GM18520 (cell line): ENCODE data around the gene NACC2.
"Not testable (repeated sequence)": the region's sequence is repeated elsewhere in the genome, so short reads cannot be mapped to it uniquely, and the experiment has no call there.

Source experiments
- ATAC-seq: cut with Tn5 transposase; IDR thresholded peaks from one replicate; pipeline ENCODE4 v1.9.1; 2021; ENCODE audit not compliant: unreplicated experiment

Gene NACC2

DNA sequence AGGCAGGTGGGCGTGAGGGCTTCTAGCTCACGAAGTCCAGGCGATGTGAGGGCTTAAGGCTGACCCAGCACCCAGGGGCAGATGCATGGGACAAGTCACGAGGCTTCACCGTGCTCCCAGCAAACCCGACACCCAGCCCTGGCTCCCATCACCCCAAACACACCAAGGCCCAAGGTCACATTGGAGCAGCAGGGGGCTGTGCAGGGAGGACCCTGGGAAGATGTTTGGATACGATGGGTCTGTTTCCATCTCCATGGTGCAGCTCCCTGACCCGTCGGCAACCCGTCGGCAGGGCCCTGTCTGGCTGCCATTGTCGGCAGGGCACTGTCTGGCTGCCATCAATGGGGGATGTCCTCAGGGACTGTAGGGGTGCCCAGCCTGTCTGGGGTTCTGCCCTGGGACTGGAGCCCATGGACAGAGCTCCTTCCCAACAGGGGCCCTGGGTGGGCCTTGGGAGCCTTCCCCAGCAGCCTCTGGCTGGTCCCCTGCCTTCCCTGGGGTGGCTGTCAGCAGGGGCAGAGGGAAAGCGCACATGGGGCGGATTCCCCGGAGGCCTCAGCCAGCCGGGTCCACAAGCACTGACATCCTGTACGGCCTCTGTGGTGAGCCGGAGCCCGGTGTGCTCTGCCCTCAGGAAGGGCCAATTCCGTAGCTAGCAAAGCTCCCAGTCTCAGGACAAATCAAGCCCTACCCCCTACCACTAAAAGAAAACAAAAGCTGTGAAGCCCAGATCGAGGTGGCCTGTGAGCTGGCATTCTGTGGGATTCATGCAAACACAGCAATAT is 47.1 kb downstream of the NACC2 start:
- ATAC-seq = no peak

DNA sequence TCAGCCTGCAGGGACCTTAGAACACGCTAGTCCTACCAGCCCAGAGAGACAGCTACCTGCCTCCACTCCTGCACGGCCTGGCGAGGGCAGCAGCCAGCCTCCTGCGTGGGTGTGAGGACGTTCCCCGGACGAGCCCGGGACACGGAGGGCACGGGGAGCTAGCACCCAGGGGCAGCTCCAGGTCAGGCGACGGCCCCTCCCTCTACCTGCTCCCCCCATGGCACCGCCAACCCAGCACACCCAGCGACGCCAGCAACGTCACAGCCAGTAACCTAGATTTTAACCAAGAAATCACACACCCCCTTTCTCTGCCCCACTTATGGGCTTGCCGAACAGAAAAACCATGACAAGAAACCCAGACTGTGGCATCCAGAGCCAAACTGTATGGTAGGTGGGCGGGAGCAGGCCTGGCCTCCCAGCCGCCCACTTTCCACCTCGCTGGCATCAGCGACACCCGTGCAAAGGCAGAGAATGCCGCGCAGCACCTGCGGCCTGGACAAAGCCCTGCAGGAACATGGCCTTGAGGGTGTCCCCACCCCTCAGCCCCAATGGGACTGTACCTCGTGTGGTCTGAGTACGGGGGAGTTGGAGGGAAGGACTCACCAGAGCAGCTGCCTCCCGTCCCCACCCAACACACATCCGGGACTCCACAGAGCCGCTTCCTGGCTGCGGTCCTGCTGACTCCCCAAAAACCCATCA is 47.9 kb downstream of the NACC2 start:
- ATAC-seq = no peak

DNA sequence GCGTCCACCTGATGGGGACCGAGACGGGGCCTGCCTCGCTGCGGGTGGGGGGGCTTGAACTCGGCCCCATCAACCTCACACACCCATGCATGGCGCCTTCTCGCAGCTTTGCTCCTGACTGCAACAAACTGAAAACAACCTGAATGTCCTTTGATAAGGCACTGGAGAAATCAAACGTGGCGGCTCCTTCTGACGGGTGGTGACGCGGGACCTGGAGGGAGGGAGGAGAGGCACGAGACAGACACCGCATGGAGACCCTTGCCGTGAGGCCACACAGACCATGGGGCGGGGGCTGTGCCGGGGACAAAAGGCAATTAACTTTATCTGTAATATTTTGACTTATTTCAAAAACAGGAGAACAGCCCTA is 48.6 kb downstream of the NACC2 start:
- no peak for ATAC-seq

DNA sequence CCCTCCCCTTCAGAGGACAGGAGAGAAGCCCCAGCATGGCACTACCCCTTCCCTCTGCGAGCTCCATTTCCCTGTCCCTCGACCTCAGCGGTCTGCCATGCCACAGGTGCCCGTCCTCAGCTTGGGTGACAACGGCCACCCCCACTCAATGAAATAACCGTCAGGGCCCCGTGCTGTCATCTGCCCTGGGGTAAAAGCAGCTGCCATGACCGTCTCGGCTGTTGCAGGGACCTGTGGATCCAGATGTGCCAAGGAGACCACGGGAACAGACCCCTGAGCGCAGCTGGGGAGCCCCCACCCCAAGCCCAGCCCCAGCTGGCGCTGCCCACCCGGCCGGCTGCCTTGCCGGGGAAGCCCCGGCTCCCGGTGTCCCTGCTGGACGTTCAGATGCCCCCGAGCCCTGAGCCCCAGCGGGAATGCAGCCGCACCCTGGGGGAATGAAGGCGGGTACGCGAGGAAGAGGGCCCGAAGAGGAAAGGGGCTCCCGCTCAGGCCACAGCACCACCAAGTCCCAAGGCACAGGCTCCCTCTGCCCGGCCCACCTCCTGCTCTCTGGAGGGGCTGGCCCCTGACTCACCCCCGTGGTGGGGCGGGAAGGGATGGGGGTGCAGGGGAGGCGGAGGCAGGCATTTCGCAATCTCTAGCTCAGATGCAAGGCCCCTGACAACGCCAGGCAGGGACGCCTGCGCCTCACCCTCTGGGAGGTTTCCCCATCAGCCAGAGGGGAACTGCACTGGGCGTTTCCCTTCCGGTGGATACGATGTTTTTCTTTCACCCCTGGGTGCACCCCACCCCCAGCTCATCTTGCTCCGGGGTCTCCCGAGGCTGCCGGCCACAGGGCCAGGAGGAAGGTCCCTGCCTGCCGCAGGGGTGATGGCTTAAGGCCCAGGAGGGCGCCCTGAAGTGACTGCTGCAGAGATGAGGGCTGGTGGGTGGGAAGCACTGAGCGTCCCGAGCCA is 49.2 kb downstream of the NACC2 start:
- ATAC-seq = no peak

DNA sequence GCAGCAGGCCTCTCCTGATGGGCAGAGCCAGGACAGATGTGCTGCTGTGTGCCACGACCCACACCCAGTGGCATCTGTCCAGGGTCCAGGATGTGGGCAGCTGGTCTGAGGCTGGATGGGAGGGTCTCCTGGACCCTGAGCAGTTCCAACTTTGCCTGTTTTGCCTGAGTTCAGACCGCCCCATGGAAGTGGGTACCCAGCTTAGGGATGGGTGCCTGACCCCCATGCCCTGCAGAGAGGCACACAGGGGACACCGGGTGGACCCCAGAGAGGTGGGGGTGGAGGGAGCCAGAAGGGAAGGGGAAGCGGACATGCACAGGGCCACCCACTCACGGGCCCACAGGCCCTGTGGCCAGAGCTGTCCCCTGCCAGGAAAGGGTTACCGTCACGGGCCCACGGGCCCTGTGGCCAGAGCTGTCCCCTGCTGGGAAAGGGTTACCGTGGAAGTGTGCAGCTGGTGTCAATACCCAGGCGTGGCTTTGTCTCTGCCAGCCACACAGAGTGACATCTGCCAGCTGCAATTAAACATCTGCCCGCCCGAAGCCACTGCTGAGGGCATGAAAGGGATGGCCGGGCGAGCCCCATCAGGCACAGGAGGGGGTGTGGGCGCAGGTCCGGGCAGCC is 50.0 kb downstream of the NACC2 start:
- ATAC-seq = no peak

DNA sequence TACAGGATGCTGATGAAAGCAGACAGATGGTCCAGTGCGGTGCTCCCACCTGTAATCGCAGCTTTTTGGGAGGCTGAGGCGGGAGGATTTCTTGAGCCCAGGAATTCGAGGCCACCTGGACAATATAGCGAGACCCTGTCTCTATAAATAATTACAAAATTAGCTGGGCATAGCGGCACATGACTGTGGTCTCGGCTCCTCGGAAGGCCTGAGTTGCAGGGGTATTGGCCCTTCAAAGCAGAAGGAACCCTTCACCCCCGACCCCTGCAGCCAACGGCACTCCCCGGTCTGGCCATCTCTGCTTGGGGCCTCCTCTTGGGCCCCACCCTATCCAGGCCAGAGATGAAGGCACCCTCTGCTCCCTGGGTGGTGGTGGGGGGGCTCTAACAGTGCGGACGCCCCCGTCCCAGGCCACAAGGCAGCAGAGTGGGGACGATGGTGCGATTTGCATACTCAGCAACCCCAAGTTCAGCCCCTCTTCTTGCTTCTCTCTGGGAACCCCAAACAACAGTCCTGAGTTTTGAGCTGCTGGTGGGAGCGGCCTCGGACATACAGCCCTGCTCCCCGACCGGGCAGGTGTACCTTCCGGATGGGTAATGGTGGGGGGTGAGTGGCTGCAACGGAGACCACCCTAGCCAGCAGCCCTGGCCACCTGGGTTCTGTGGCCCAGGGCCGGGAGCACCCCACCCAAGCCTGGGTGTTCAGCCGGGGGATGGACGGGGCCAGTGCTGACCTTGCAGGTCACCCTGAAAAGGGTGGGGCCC is 50.7 kb downstream of the NACC2 start:
- no peak for ATAC-seq

DNA sequence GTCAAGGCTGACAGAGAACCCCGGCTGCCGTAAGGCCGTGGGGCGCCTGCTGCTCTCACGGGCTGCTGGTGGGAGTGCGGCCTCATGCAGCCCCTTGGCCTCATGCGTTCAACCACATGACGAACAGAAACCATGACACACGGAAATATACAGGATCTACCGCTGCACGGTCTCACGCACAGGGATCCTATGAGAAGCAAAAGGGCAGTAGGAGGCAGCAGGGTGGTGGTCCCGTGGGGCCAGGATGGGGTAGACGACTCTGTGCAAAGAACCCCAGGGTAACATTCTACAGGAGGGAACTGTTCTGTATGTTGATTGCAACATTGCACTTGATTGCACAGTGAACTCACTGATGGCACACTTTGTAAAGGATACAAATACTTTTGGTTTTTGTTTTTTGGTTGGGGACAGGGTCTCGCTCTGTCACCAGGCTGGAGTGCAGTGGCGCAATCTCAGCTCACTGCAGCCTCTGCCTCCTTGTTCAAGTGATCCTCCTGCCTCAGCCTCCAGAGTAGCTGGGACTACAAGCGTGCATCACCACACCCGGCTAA is 51.6 kb downstream of the NACC2 start:
- no peak for ATAC-seq

DNA sequence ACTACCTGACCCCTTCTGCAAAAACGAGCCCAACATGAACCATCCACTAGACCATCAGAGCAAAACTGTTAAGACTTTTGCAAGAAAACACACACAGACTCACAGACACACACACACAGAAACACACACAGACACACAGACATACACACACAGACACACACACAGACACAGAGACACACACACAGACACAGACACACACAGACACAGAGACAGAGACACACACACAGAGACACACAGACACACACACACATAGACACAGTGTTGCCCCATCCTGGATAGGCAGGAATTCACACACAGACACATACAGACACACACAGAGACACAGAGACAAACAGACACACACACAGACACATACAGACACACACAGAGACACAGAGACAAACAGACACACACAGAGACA is 52.5 kb downstream of the NACC2 start:
- no peak for ATAC-seq

DNA sequence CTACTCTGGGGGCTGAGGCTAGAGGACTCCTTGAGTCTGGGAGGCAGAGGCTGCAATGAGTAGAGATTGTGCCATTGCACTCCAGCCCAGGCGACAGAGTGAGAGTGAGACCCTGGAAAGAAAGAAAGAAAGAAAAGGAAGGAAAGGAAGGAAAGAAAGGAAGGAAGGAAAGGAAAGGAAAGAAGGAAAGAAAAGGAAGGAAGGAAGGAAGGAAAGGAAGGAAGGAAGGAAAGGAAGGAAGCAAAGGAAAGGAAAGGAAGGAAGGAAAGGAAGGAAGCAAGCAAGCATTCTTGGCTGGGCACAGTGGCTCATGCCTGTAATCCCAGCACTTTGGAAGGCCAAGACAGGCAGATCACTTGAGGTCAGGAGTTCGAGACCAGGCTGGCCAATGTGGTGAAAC is 54.2 kb downstream of the NACC2 start:
- not testable (repeated sequence) for ATAC-seq

DNA sequence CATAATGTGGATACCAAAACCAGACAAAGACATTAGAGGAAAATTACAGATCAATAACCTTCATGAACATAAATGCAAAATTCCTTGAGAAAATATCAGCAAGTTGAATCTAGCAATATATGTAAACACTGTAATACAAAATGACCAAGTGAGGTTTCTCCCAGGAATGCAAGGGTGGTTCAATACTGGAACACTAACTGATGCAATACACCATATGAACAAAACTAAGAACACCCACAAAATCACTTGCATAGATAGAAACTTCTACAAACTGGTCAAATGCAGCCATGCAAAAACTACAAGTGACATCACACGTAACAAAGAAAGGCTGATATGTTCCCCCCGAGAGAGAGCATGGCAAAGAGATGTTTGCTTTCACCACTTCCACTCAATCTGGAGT is 55.6 kb downstream of the NACC2 start:
- ATAC-seq = no peak

DNA sequence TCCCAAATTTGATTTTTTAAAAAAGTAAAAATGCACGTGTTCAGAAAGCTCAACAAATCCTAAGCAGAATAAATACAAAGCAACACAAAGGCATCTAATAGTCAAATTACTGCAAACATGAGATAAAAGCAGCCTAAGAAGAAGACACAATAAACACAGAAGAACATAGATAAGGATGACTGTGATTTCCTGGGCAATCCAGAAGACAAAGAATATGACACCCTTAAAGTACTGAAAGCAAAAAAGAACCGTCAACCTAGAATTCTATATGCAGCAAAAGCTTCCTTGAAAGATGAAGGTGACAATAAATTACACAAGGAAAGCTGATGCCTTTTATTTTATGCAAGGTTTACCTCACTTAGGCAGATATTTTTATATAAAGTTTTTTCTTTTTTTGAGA is 58.2 kb downstream of the NACC2 start:
- no peak for ATAC-seq

DNA sequence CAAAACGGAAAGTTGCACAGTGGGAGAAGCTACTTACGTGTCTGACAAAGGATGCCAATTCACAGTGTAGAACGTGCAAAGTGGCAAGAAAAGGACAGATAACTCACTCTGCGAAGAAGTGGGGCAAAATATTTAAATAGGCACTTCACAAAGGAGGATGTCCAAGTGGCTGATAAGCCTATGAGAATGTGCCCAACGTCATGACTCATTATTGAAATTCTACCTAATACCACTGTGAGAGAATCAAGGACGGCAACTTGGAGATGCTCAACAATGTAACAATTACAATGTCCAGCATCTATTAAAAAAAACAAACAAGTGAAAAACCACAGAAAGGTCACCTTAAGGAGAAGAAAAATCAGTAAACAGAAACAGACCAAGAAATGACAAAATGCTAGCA is 59.0 kb downstream of the NACC2 start:
- ATAC-seq = no peak

DNA sequence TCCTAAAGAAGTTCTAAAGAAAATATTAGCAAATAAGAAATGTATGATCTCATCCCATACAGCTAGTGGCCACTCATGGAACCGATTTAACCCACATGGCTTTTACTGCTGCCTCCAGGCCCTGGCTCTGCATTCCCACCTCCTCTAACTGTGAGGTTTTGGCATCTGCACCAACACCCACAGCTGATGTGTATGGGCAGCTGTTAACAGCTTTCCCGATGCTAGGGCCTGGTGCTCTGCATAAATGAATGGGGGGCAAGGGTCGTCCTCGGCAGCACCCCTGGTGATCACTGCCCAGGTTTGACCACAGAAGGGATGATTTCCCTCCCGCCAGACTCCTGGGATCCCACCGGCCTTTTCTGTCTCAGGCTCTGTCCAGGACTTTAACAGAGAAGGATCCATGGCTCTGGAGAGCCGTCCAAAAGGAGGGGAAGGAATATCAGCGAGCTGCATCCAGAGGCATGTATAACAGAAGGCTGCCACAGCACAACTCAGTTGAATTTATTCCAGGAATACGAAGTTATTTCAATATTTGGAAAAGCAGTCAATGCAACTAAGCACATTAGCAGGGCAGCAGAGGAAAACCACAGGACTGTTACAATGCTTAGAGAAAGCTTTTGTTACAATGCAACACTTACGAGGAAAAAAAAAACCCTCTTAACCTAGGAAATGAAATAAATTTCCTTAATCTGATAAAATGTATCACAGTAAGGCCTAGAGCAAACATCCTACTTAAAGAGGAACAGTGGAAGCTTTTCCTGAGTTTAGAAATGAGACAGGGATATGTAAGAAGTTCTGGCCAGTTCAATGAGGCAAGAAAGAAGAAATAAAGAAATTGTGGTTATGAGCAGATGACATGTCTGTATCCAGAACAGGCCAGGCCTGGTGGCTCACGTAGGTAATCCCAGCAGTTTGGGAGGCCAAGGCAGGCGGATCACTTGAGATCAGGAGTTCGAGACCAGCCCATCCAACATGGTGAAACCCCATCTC is 63.1 kb downstream of the NACC2 start:
- no peak for ATAC-seq

DNA sequence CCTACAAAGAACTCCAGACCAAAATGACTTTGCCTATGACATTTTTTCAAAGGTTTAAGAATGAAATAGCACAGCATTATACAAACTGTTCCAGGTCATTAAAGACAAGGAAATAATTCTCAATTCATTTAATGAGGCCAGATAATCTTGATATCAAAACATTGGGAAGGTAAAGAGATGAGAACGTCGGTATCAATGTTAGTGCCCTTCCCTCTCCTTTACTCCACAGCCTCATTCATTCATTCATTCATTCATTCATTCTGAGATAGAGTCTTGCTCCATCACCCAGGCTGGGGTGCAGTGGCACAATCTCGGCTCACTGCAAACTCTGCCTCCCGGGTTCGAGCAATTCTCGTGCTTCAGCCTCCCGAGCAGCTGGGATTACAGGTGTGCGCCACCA is 64.0 kb downstream of the NACC2 start:
- no peak for ATAC-seq

DNA sequence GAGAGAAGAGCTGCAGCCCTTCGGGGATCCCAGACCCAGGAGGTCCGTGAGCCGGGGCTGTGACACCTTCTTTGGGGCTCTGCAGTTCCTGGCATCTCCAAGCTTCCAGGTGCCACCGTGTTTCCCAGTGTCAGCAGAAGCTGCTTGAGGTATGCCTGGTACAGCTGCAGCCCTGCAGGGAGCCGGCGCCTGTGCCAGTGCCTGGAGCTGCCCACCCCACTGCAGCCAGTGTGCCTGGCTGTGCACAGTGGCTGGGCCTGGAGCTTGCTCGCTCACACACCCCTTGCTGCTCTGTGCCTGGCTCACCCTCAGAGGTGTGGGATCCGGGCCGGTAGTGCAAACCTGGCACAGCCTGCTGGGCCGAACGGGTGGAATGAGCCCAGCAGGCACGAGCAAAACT is 65.5 kb downstream of the NACC2 start:
- no peak for ATAC-seq

DNA sequence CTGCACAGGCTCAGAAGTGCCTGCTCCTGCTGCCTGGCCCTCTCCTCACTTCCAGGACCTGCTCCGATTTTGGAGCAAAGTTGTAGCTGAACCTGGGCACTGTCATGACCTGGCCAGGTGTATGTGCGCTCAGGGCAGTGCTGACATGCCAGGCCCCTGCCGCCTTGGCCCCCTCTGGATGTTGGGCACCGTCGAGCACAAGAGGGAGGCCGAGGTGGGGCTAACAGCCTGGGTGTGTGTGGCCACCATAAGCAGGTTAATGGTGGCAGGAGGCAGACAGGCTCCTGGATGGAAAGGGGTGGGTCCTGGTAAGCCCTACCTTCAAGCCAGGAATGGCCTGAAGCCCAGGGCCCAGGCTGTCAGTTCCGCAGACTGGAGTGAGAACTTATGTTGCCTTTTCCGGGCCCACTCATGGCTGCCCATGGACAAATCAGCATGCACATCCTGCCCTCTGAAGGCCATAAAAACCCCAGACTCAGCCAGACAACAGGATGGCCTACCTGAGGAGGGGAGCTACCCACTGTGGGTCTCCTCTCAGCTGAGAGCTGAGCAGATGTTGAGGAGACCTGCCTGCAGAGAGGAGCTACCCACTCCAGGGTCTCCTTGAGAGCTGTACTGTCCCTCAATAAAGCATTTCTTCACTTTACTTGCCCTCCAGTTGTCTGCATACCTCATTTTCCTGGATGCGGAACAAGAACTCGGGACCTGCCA is 66.2 kb downstream of the NACC2 start:
- ATAC-seq = no peak

DNA sequence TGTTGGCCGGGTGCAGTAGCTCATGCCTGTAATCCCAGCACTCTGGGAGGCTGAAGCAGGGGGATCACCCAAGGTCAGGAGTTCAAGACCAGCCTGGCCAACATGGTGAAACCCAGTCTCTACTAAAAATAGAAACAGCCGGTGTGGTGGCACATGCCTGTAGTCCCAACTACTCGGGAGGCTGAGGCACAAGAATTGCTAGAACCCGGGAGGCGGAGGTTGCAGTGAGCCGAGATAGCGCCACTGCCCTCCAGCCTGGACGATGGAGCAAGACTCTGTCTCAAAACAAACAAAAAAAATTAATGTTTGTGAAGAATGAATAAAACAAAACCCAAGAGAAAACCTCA is 68.2 kb downstream of the NACC2 start:
- not testable (repeated sequence) for ATAC-seq

DNA sequence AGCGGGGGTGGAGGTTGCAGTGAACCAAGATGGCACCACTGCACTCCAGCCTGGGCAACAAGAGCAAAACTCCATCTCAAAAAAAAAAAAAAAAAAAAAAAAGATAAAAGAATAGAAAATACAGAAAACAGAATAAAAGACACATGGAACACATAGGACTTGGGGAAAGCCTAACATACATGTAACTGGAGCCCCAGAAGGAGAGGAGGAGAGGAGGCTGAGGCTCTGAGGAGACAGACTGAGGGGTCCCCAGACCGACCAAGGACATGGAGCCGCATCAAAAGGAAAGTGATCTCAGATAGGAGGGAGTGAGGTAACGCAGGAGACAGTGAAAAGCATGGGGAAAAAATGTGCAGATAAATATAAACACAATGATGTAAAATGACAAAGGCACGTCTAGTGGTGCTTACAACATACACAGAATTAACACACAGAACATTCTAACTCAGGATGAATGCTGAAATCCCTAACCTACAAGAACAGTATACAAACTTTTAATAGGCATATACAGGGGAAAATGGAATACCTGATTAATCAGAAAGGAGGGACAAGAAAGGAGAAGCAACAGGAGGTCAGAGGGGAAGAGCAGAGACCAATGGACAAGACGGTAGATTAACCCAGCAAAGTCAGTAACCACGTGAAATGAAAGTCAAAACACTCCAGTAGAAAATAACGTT is 68.7 kb downstream of the NACC2 start:
- no peak for ATAC-seq
